Fibroblast of lung (primary cell): ENCODE measurements around the gene POLR2C. TPM values are rescaled to one million over a fixed set of nuclear protein-coding genes. Genes with fewer than 3 reads are reported as not detected.

Source experiments
- DNase-seq, 2 donors: peaks; one replicate each; pipeline versions ENCODE4 v3.0.0 to v3.0.0-alpha.2; 2010; ENCODE audit warnings: low read depth in 2 of 2
- H2AFZ ChIP-seq: 2 replicates; pipeline ENCODE4 v1.5.1; 2012; ENCODE audit warnings: low read length, control low read depth, inconsistent platforms
- H3K27ac ChIP-seq: 2 replicates; pipeline ENCODE4 v1.5.1; 2011; ENCODE audit warnings: low read length, control low read depth; ENCODE audit not compliant: insufficient read depth
- H3K27me3 ChIP-seq: 2 replicates; pipeline ENCODE4 v1.5.1; 2011; ENCODE audit warnings: mild to moderate bottlenecking, low read length; ENCODE audit not compliant: control insufficient read depth, insufficient read depth
- H3K36me3 ChIP-seq: 2 replicates; pipeline ENCODE4 v1.5.1; 2011; ENCODE audit warnings: low read length; ENCODE audit not compliant: control insufficient read depth, insufficient read depth
- H3K4me1 ChIP-seq: 2 replicates; pipeline ENCODE4 v1.5.1; 2011; ENCODE audit warnings: low read length; ENCODE audit not compliant: control insufficient read depth, insufficient read depth; ENCODE audit errors: extremely low read depth
- H3K4me2 ChIP-seq: 2 replicates; pipeline ENCODE4 v1.5.1; 2011; ENCODE audit warnings: low read length, control low read depth; ENCODE audit not compliant: insufficient read depth; ENCODE audit errors: extremely low read depth
- H3K4me3 ChIP-seq, 4 experiments: fragments of 200-600 bp in 1 of 4; sonication (generic) in 1 of 4; replicated peaks in 1 of 4; 2 replicates each; pipeline ENCODE4 v1.5.1; 2011 to 2016; ENCODE audit warnings: low read length in 4 of 4, low read depth in 3 of 4, mild to moderate bottlenecking in 3 of 4, control low read depth in 2 of 4, inconsistent platforms in 1 of 4, mixed read lengths in 1 of 4; ENCODE audit not compliant: insufficient read depth in 1 of 4; ENCODE audit errors: control extremely low read depth in 1 of 4
- H3K79me2 ChIP-seq: 2 replicates; pipeline ENCODE4 v1.5.1; 2012; ENCODE audit warnings: mild to moderate bottlenecking, low read length, inconsistent platforms; ENCODE audit not compliant: control insufficient read depth, insufficient read depth
- H3K9ac ChIP-seq: 2 replicates; pipeline ENCODE4 v1.5.1; 2011; ENCODE audit warnings: mild to moderate bottlenecking, low read length, control low read depth; ENCODE audit not compliant: insufficient read depth
- H3K9me3 ChIP-seq: 2 replicates; pipeline ENCODE4 v1.5.1; 2012; ENCODE audit warnings: low read depth, low read length; ENCODE audit not compliant: control insufficient read depth, insufficient read depth
- H4K20me1 ChIP-seq: 2 replicates; pipeline ENCODE4 v1.5.1; 2011; ENCODE audit warnings: low read length; ENCODE audit not compliant: control insufficient read depth, insufficient read depth; ENCODE audit errors: extremely low read depth
- CTCF ChIP-seq, 2 donors: IDR thresholded peaks in 1 of 2; conservative IDR thresholded peaks in 1 of 2; 1 replicate in 1 of 2; 2 replicates in 1 of 2; pipeline ENCODE4 v1.5.1; 2011 to 2012; ENCODE audit warnings: low read length in 2 of 2, control low read depth in 1 of 2, inconsistent platforms in 1 of 2, low read depth in 1 of 2, mild to moderate bottlenecking in 1 of 2
- EZH2 ChIP-seq: IDR thresholded peaks from 2 replicates; pipeline ENCODE4 v1.5.1; 2012; ENCODE audit warnings: low read length, control low read depth, mild to moderate bottlenecking; ENCODE audit errors: missing control alignments
- polyA plus RNA-seq, 2 donors: library from polyadenylated mRNA; depleted of rRNA in 1 of 2; stranded (reverse) in 1 of 2; unstranded in 1 of 2; fragments of >200 nt; gene quantifications; 2 replicates each; pipeline ENCODE4 v1.2.1, GENCODE V29; 2011 to 2012; ENCODE audit warnings: missing spikeins in 1 of 2
- total RNA-seq: library from RNA; depleted of rRNA; stranded (reverse); fragments of >200 nt; gene quantifications from 2 replicates; pipeline ENCODE4 v1.2.1, GENCODE V29; 2014

The POLR2C gene
- total and polyA plus RNA-seq, 2 donors (not counting 1 experiment from before 2014, with no cell fraction given): 84.0 to 106 TPM

DNA sequence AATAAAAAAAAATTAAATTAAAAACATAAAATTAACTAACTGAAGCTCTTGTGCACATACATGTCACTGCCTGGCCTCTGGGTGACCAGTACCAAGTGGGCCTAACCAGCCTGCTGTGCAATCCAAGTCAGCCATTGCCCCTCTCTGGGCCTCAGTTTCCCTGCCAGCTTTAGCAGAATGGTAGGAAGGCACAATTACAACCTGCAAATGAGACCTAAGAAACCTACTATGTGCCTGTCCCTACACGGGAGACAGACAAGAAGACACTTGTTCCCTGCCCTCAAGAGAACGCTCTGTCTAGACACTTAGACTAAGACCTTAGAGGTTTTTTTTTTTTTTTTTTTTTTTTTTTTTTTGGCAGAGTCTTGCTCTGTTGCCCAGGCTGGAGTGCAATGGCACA, 17.0 kb upstream of the POLR2C start:
- Histone ChIP-seq H3K27me3 (no peaks in the 10 kb centered on the region), H3K4me2 (no peak overlapping the region), H3K9ac (no peak overlapping the region), H4K20me1 (no peaks in the 10 kb centered on the region), H2AFZ (no peak overlapping the region), H3K9me3 (no peaks in the 10 kb centered on the region), H3K36me3 (no peaks in the 10 kb centered on the region), H3K4me3 (no peak overlapping the region), H3K4me1 (no peaks in the 10 kb centered on the region), H3K79me2 (peaks cover 49% of the 10 kb centered on the region), H3K27ac (no peak overlapping the region)
- no peak for DNase-seq
- no peak for TF ChIP-seq EZH2
- TF ChIP-seq CTCF (conservative IDR thresholded peaks at IDR 0.05 in 1 of 2, IDR thresholded peaks at IDR 0.05 in 1 of 2; ENCODE audit: low read depth in 1 of 2, low read length in 2 of 2): no peak

- peaks cover 46% of the 10 kb centered on the region for H3K79me2 ChIP-seq
- H3K4me3 ChIP-seq: peak overlapping the region; percentile 69 to 95 (median 92)
- no peaks in the 10 kb centered on the region for H3K27me3 ChIP-seq
- no peaks in the 10 kb centered on the region for H4K20me1 ChIP-seq
- peak overlapping the region; percentile 49 for H2AFZ ChIP-seq
- peak; percentile 20 to 23 for DNase-seq
- H3K4me1 ChIP-seq: no peaks in the 10 kb centered on the region
- no peaks in the 10 kb centered on the region for H3K9me3 ChIP-seq
- H3K27ac ChIP-seq: peak overlapping the region; percentile 77
- H3K9ac ChIP-seq: peak overlapping the region; percentile 91
- H3K36me3 ChIP-seq: no peaks in the 10 kb centered on the region
- H3K4me2 ChIP-seq: peak overlapping the region; percentile 89
- TF ChIP-seq CTCF (conservative IDR thresholded peaks at IDR 0.05 in 1 of 2, IDR thresholded peaks at IDR 0.05 in 1 of 2; ENCODE audit: low read depth in 1 of 2, low read length in 2 of 2) (no peak), EZH2 (no peak)
These were observed 15.8 kb upstream of the POLR2C start for GRCh38 chr16:57446531-57447185.

DNA sequence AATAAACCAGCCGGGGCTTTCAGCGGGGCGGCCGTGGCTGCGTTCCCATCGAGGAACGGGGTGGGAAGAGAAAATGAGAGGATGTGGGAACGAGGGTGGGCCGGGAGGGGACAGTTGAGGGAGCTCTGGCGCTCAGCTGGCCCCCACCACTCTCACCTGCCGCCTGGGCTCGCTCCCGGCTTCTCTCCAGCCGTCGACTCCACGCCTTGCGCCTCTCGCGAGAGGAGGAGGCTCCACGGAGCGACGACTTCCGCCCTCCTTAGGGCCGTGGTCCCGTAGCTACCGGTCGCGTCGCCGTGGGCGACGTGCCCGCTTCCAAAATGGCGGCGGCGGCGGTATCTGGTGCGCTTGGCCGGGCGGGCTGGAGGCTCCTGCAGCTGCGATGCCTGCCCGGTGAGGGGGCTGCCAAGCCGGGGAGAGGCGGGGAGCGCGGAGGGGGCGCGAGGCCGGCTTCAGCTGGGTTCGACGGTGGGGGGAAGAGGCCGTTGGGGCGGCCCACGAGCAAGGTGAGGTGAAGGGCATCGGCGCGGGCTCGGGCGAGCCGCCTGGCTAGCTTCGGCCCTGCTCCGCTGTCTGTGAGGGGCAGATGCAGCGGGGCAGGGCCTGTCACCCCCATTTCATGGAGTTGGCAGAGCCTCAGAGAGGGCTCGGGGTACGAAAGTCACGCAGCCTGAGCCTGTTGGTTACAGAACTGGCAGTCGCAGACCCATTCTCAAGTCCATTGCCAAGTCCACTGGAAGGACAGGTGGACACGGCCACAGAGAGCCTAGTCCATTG, 15.1 kb upstream of the POLR2C start, which contains the start of the genes CIAPIN1 and COQ9:
TSS of gene CIAPIN1 (minus strand) at position 200 of the 777 bp plus-strand sequence. CDS start 6,457 bp downstream, outside the sequence.
TSS of gene COQ9 (plus strand) at position 294 of the 777 bp plus-strand sequence. CDS start at position 321, 27 bp downstream.
- Histone ChIP-seq H3K9me3 (no peaks in the 10 kb centered on the region), H4K20me1 (no peaks in the 10 kb centered on the region), H3K9ac (peak within 1 kb of the TSS; percentile 91), H3K4me2 (peak within 1 kb of the TSS; percentile 96), H3K4me1 (no peaks in the 10 kb centered on the region), H3K4me3 (peak within 1 kb of the TSS; percentile 91 to 96 (median 94)), H3K36me3 (peaks cover 3% of the 10 kb centered on the region), H3K27me3 (no peaks in the 10 kb centered on the region), H2AFZ (peak within 1 kb of the TSS; percentile 94), H3K27ac (peak within 1 kb of the TSS; percentile 77), H3K79me2 (peaks cover 44% of the 10 kb centered on the region)
- TF ChIP-seq EZH2 (no peak), CTCF (conservative IDR thresholded peaks at IDR 0.05 in 1 of 2, IDR thresholded peaks at IDR 0.05 in 1 of 2; ENCODE audit: low read depth in 1 of 2, low read length in 2 of 2) (no peak)
- DNase-seq: peak; percentile 89 to 91
